HEK293T (cell line): ENCODE data around the gene CTNNA3.

ENCODE experiments used
- ELF4 ChIP-seq: fragments of 450-650 bp; IDR thresholded peaks from 2 replicates; pipeline ENCODE4 v1.6.1; 2017; ENCODE audit warnings: antibody characterized with exemption
- FOXA1 ChIP-seq: fragments of 450-650 bp; IDR thresholded peaks from 2 replicates; pipeline ENCODE4 v1.6.1; 2016; ENCODE audit warnings: mild to moderate bottlenecking

- no peak for TF ChIP-seq ELF4
- no peak for TF ChIP-seq FOXA1
These were observed 17.5 kb downstream of the CTNNA3 start for GRCh38 chr10:67678335-67678974.
